GM23338 (cell line): ENCODE results near the gene IGF2BP3.

Experiments
- CREB1 ChIP-seq: fragments of 250-450 bp; sonication (Bioruptor Pico); IDR thresholded peaks from 2 replicates; pipeline ENCODE4 v1.5.0; 2020; ENCODE audit warnings: low read depth, mild to moderate bottlenecking, moderate library complexity
- CTCF ChIP-seq, 2 experiments: fragments of 200-600 bp in 1 of 2; sonication (generic) in 1 of 2; conservative IDR thresholded peaks; 2 replicates each; pipeline versions ENCODE4 v1.5.1 to v1.6.1; 2016 to 2017; ENCODE audit warnings: antibody characterized with exemption in 2 of 2, low read depth in 2 of 2, mild to moderate bottlenecking in 2 of 2, moderate library complexity in 1 of 2
- ETS1 ChIP-seq: IDR thresholded peaks from 2 replicates; pipeline ENCODE4 v1.6.1; 2016; ENCODE audit warnings: antibody characterized with exemption
- EZH2 ChIP-seq: fragments of 200-600 bp; sonication (generic); IDR thresholded peaks from one replicate; pipeline ENCODE4 v1.8.0; 2017; ENCODE audit warnings: antibody characterized with exemption, mild to moderate bottlenecking, low read depth; ENCODE audit not compliant: unreplicated experiment
- EZH2phosphoT487 ChIP-seq: fragments of 200-600 bp; sonication (generic); IDR thresholded peaks from one replicate; pipeline ENCODE4 v1.8.1; 2018; ENCODE audit warnings: antibody characterized with exemption; ENCODE audit not compliant: unreplicated experiment
- JUNB ChIP-seq: IDR thresholded peaks from one replicate; pipeline ENCODE4 v1.6.1; 2016; ENCODE audit warnings: antibody characterized with exemption; ENCODE audit not compliant: unreplicated experiment
- NANOG ChIP-seq: IDR thresholded peaks from 2 replicates; pipeline ENCODE4 v1.6.1; 2016; ENCODE audit warnings: antibody characterized with exemption, borderline replicate concordance
- POLR2AphosphoS5 ChIP-seq: IDR thresholded peaks from 2 replicates; pipeline ENCODE4 v1.6.1; 2016; ENCODE audit warnings: antibody characterized with exemption, low read depth
- REST ChIP-seq: IDR thresholded peaks from one replicate; pipeline ENCODE4 v1.6.1; 2018; ENCODE audit warnings: antibody characterized with exemption; ENCODE audit not compliant: unreplicated experiment
- STAT1 ChIP-seq: IDR thresholded peaks from one replicate; pipeline ENCODE4 v1.6.1; 2016; ENCODE audit warnings: antibody characterized with exemption; ENCODE audit not compliant: unreplicated experiment

- TF ChIP-seq EZH2phosphoT487 (no peak), CTCF (conservative IDR thresholded peaks at IDR 0.05; ENCODE audit: low read depth in 2 of 2) (no peak), EZH2 (no peak), POLR2AphosphoS5 (no peak), STAT1 (no peak), REST (no peak), NANOG (no peak), ETS1 (no peak), JUNB (no peak), CREB1 (no peak)
Observed at GRCh38 chr7:23287612-23288011, 182.7 kb downstream of the IGF2BP3 start.
